Dendritic cell treated with granulocyte-macrophage colony-stimulating factor and Interleukin-4, amounts not matched to agents 40 ng/mL and 50 ng/mL, for 4 days (primary cell): ENCODE results near the gene FBXO11.
A peak's percentile ranks its signal among the peaks of the same experiment; 100 is the strongest.
"Not testable (repeated sequence)": the region's sequence is repeated elsewhere in the genome, so short reads cannot be mapped to it uniquely, and the experiment has no call there.

Source experiments
- H3K27ac Mint-ChIP-seq: one replicate; pipeline ENCODE4 v1.8.0; 2022; ENCODE audit warnings: mild to moderate bottlenecking, mixed read lengths
- H3K27me3 Mint-ChIP-seq: one replicate; pipeline ENCODE4 v1.8.0; 2022; ENCODE audit warnings: mild to moderate bottlenecking, mixed read lengths
- H3K36me3 Mint-ChIP-seq: one replicate; pipeline ENCODE4 v1.8.0; 2022; ENCODE audit warnings: low read depth, mixed read lengths
- H3K4me1 Mint-ChIP-seq: one replicate; pipeline ENCODE4 v1.8.0; 2022; ENCODE audit warnings: low read depth, mixed read lengths
- H3K4me3 Mint-ChIP-seq: one replicate; pipeline ENCODE4 v1.8.0; 2022; ENCODE audit warnings: mild to moderate bottlenecking, moderate library complexity, mixed read lengths
- H3K9me3 Mint-ChIP-seq: one replicate; pipeline ENCODE4 v1.8.0; 2022; ENCODE audit warnings: mixed read lengths
- intact Hi-C: fragments of 100-400 bp; cut with micrococcal nuclease; formaldehyde crosslinking; loops from one replicate; pipeline ENCODE4 v1.15.0; 2022

The FBXO11 gene

DNA sequence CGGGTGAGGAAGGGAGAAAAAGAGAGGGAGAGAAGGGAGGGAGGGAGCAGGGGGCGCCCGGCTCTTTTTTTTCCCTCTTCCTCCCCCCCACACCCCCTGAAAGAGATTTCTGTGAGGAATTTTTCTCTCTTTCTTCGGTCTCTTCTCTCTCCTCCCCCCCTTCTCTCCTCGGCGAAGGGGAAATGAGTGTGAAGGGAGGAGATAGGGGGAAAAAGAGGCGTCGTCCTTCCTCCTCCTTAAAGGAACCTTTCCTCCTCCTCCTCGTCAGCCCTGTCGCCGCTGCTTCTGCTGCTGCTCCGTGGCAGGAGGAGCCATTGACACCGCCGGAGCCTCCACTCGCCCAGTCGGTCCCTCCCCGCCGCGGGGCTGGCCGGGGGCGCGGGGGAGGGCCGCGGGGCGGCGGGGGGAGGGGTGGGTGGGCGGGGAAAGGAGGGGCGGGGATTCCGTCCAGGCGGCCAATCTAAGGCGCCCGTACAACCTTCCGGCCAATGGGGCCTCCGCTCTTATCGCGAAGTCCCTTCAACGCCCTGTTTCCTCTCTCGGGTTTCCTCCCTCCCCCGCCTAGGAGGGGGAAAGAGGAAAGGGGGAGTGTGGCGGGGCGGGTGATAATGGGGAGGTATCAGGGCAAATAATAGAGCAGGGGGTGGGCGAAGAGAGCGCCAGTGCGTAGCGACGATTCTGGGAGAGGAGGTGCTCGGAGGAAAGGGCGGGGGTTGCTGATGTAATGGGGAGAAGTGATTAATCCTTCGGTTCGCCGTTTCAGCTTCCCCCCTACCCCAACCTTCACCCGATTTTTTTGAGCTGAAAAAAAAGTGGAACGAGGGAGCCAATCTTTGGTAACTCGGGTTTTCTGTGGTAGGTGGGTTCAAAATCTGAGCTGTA, at the start of gene FBXO11:
FBXO11 (minus strand) TSS at position 342 of the 882 bp plus-strand sequence. CDS start 778 bp downstream, outside the sequence.
- no peaks in the 10 kb centered on the region for H3K27me3 Mint-ChIP-seq
- H3K36me3 Mint-ChIP-seq, result peaks cover 25% of the 10 kb centered on the region
- H3K4me1 Mint-ChIP-seq, result peaks cover 16% of the 10 kb centered on the region
- H3K4me3 Mint-ChIP-seq, result peak within 1 kb of the TSS; percentile 97
- intact Hi-C loops, result loop anchor here (1.0 to 10.0 kb wide), 3 partner anchors 122 to 438 kb away; partner anchors contain the start of gene MSH6
- H3K27ac Mint-ChIP-seq, result peak within 1 kb of the TSS; percentile 96
- H3K9me3 Mint-ChIP-seq, result no peaks in the 10 kb centered on the region

DNA sequence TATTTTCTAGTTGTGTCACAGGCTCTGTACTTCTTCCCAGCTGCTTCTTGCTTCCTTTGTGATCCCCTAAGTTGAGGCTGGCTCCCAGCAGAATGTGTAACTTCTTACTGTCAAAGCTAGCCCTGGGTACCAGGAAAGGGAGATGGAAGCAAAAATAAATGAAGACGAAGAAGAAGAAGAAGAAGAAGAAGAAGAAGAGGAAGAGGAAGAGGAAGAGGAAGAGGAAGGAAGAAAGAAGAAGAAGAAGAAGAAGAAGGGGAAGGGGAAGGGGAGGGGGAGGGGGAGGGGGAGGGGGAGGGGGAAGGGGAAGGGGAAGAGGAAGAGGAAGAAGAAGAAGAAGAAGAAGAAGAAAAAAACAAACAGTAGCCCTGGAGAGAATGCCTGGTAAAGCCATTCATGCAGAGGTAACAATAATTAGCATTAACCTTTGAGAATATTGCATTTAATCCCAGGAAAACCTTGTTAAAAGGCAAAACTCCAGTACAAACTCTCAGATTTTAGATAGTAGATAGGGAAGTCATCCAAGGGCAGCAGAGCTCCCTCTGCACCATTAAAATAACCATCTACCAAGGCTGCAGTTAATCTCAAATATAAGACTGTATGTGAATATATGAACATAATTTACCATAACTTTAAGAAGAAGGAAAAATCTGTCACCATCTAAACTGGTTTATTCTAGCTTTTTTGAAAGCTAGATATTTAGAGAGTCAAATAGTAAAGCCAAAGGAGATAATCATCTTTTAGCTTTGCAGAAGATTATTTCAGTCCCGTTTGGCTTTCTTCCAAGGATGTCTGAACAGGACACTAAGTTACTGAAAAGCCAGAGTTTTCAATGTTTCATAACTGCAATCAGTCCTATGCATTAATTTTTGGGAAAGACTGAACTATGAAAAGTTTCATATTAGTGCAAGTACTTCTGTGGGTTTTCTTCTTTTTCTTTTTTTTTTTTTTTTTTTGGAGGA, 44.3 kb upstream of the FBXO11 start:
- intact Hi-C loops, result no loop called here
- Mint-ChIP-seq H3K9me3 (peaks cover 9% of the 10 kb centered on the region), H3K4me3 (no peak overlapping the region), H3K4me1 (no peaks in the 10 kb centered on the region), H3K36me3 (no peaks in the 10 kb centered on the region), H3K27me3 (peaks cover 1% of the 10 kb centered on the region), H3K27ac (no peak overlapping the region)

DNA sequence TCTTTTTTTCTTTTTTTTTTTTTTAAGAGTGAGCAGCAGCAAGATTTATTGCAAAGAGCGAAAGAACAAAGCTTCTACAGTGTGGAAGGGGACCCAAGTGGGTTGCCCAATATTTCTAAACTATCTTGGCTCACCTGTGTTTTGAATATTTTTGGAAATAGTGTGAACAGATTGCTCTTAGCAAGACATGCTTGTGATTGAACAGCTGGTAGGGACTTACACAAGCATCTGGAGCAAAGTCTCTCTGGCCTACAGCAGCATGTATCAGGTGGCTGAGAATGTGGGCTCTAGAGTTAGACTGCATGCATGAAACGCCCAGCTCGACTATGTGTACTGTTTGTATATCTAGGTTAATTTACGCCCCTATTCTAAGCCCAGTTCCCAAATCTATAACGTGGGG, 40.3 kb upstream of the FBXO11 start:
- intact Hi-C loops, result no loop called here
- Mint-ChIP-seq H3K4me3 (no peak overlapping the region), H3K4me1 (peaks cover 5% of the 10 kb centered on the region), H3K9me3 (peaks cover 9% of the 10 kb centered on the region), H3K27me3 (no peaks in the 10 kb centered on the region), H3K36me3 (no peaks in the 10 kb centered on the region), H3K27ac (no peak overlapping the region)

- H3K27me3 Mint-ChIP-seq, result no peaks in the 10 kb centered on the region
- no peak overlapping the region for H3K27ac Mint-ChIP-seq
- intact Hi-C loops, result no loop called here
- H3K4me3 Mint-ChIP-seq, result no peak overlapping the region
- H3K4me1 Mint-ChIP-seq, result peaks cover 5% of the 10 kb centered on the region
- no peaks in the 10 kb centered on the region for H3K36me3 Mint-ChIP-seq
- peaks cover 4% of the 10 kb centered on the region for H3K9me3 Mint-ChIP-seq
These were observed 38.9 kb upstream of the FBXO11 start for GRCh38 chr2:47945046-47945781.

GRCh38 chr2:47941936-47942335, 35.6 kb upstream of the FBXO11 start:
- Mint-ChIP-seq H3K4me3 (no peak overlapping the region), H3K27ac (no peak overlapping the region), H3K27me3 (peaks cover 5% of the 10 kb centered on the region), H3K4me1 (peaks cover 12% of the 10 kb centered on the region), H3K36me3 (no peaks in the 10 kb centered on the region), H3K9me3 (no peaks in the 10 kb centered on the region)
- intact Hi-C loops, result no loop called here

DNA sequence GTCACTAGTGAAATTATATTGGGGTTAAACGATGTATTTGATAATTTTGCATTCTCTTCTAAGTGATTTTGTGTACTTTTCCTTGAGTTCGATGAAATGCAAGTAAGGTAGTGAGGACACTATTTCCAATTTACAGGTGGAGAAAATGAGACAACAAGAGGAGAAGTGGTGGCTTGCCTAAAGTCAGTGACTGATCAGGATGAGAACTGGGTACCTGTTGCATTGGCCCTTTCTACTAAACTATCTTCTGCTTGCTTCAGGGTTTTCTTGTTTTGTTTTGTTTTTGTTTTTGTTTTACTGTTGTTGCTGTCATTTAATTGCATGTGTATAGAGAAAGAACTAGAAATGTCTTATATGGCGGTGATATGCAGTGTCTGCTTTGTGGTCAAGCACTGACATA, 31.4 kb upstream of the FBXO11 start:
- Mint-ChIP-seq H3K27ac (no peak overlapping the region), H3K9me3 (no peaks in the 10 kb centered on the region), H3K27me3 (peaks cover 5% of the 10 kb centered on the region), H3K36me3 (no peaks in the 10 kb centered on the region), H3K4me3 (no peak overlapping the region), H3K4me1 (peaks cover 18% of the 10 kb centered on the region)
- intact Hi-C loops, result no loop called here

- H3K9me3 Mint-ChIP-seq, result no peaks in the 10 kb centered on the region
- no peaks in the 10 kb centered on the region for H3K36me3 Mint-ChIP-seq
- no peak overlapping the region for H3K27ac Mint-ChIP-seq
- intact Hi-C loops, result no loop called here
- H3K4me3 Mint-ChIP-seq, result no peak overlapping the region
- H3K27me3 Mint-ChIP-seq, result peaks cover 5% of the 10 kb centered on the region
- peaks cover 14% of the 10 kb centered on the region for H3K4me1 Mint-ChIP-seq
These were observed 28.8 kb upstream of the FBXO11 start for GRCh38 chr2:47935071-47935470.

DNA sequence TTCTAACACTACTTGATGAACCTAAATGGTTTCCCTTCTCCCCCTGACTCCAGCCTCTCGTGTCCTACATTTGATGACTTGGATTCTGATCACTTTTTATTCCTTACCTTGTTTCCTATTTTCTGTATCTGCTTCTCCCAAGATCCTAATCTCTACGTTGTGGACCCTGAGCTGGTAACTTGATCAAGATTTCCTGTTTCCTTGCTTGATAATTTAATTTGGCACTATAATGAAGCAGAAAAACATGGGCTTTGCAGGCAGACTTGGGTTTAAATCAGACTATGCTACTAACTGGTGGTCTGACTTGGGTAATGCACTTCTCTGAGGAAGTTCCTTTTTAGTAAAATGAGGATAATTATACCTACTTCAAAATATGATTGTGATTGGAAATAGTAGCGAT, 11.7 kb upstream of the FBXO11 start:
- no peaks in the 10 kb centered on the region for H3K9me3 Mint-ChIP-seq
- H3K36me3 Mint-ChIP-seq, result no peaks in the 10 kb centered on the region
- no peak overlapping the region for H3K4me3 Mint-ChIP-seq
- peaks cover 7% of the 10 kb centered on the region for H3K4me1 Mint-ChIP-seq
- H3K27me3 Mint-ChIP-seq, result no peaks in the 10 kb centered on the region
- intact Hi-C loops, result no loop called here
- H3K27ac Mint-ChIP-seq, result peak overlapping the region; percentile 74

DNA sequence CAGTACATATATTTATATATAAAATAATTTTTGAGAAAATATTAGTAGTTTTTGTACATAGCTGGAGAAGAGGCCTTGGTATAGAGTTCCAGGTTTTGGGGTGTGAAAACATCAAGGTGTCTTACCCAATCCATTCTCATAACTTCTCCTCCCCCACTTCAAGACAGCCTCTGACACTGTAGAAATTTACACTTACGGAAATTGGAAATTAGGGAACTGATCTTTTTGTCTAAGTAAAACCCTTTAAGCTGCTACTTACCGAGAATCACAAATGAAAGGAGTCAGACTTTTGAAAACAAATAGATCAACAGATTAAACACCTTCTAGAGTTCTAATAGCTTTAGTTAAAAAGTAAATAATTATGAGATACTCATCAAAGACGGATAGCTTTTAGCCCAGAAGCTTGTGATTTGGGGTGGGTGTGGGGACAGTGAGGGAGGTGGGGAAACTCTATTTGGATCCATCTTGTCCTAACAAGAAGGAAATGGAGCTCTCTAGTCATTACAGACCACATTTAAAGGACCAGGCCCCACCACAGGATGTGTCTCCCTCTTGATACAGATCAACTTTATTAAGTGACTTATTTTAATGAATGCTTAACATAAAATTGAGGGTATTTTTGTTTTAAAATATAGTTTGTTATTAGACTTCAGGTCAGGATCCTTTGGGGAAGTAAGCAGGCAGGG, 11.1 kb upstream of the FBXO11 start:
- Mint-ChIP-seq H3K27ac (peak overlapping the region; percentile 74), H3K4me3 (no peak overlapping the region), H3K4me1 (peaks cover 7% of the 10 kb centered on the region), H3K36me3 (no peaks in the 10 kb centered on the region), H3K9me3 (no peaks in the 10 kb centered on the region), H3K27me3 (no peaks in the 10 kb centered on the region)
- intact Hi-C loops, result no loop called here

- no peaks in the 10 kb centered on the region for H3K27me3 Mint-ChIP-seq
- no peaks in the 10 kb centered on the region for H3K36me3 Mint-ChIP-seq
- peak overlapping the region; percentile 74 for H3K27ac Mint-ChIP-seq
- H3K4me3 Mint-ChIP-seq, result no peak overlapping the region
- no peaks in the 10 kb centered on the region for H3K9me3 Mint-ChIP-seq
- H3K4me1 Mint-ChIP-seq, result peaks cover 7% of the 10 kb centered on the region
- intact Hi-C loops, result no loop called here
These were observed 10.1 kb upstream of the FBXO11 start for GRCh38 chr2:47916412-47916811.

- H3K4me3 Mint-ChIP-seq, intact Hi-C loops, H3K36me3 Mint-ChIP-seq, H3K27me3 Mint-ChIP-seq, H3K9me3 Mint-ChIP-seq, H3K27ac Mint-ChIP-seq: not testable (repeated sequence)
- peaks cover 10% of the 10 kb centered on the region for H3K4me1 Mint-ChIP-seq
These were observed 4.4 kb upstream of the FBXO11 start for GRCh38 chr2:47910662-47911061.

DNA sequence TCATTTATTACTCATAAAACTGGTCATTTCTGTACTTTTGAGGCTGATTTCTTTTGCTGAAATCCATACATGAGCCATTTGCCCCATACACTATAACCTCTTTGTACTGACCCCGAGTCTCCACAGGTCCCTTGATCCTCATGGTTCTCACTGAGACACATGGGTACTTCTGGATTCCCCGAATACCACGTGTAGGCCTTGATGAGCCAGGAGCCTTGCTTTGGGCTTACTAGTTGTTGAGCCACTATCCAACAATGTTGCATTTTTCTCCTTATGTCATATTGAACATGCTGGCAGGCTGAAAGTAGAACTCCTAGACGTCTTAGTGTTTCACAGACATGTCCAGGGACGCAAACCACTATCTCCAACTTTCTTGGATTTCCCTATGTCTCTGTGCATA, 2.4 kb upstream of the FBXO11 start:
- H3K4me1 Mint-ChIP-seq, result peaks cover 16% of the 10 kb centered on the region
- intact Hi-C loops, result loop anchor here (10.0 kb wide), 2 partner anchors 124 to 436 kb away; partner anchors contain the start of gene MSH6
- H3K4me3 Mint-ChIP-seq, result no peak overlapping the region
- H3K9me3 Mint-ChIP-seq, result no peaks in the 10 kb centered on the region
- peaks cover 21% of the 10 kb centered on the region for H3K36me3 Mint-ChIP-seq
- no peaks in the 10 kb centered on the region for H3K27me3 Mint-ChIP-seq
- no peak overlapping the region for H3K27ac Mint-ChIP-seq
